SH-SY5Y (cell line): ENCODE results near the gene SEL1L2.

ENCODE experiments used
- GATA2 ChIP-seq: IDR thresholded peaks from 2 replicates; pipeline ENCODE4 v1.6.1; 2011; ENCODE audit warnings: mild to moderate bottlenecking, low read depth, low read length
- GATA3 ChIP-seq: IDR thresholded peaks from 2 replicates; pipeline ENCODE4 v1.6.1; 2011; ENCODE audit warnings: low read depth, mild to moderate bottlenecking, low read length, moderate library complexity

DNA sequence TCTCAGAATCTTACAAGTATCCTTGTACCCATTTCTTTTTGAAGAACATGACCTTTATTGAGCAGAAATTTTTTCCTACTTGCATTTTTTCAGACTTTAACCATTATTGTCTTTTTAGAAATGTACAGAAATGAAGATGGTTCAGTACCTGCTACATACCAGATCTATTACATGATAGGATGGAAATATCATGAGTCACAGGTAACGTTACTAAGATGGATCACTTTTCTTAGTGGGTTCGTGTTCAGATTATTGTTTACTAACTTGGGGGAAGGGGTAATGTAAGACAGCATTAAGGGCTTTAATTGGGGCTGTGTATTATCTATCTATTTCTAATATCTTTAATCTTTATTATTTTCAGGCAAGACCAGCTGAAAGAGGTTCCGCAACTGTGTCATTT, 173.7 kb downstream of the SEL1L2 start:
- TF ChIP-seq GATA3 (no peak), GATA2 (no peak)
